HEK293 (cell line): ENCODE measurements around the gene MRTFB.

Source experiments
- EGR2 ChIP-seq: fragments of 450-650 bp; formaldehyde crosslinking; IDR thresholded peaks from 2 replicates; pipeline ENCODE4 v1.5.1; 2016; ENCODE audit warnings: low read depth, missing biosample characterization, missing genetic modification characterization
- GLI2 ChIP-seq: fragments of 450-650 bp; formaldehyde crosslinking; IDR thresholded peaks from 2 replicates; pipeline ENCODE4; 2017; ENCODE audit warnings: missing biosample characterization, missing genetic modification characterization, low read depth, borderline replicate concordance
- IKZF3 ChIP-seq: fragments of 450-650 bp; IDR thresholded peaks from 2 replicates; pipeline ENCODE4 v1.5.0; 2018; ENCODE audit warnings: missing biosample characterization, mild to moderate bottlenecking, missing genetic modification characterization, moderate library complexity
- MYNN ChIP-seq: fragments of 450-650 bp; formaldehyde crosslinking; IDR thresholded peaks from 2 replicates; pipeline ENCODE4 v1.5.1; 2016; ENCODE audit warnings: missing biosample characterization, missing genetic modification characterization, borderline replicate concordance
- SP7 ChIP-seq: fragments of 450-650 bp; formaldehyde crosslinking; IDR thresholded peaks from 2 replicates; pipeline ENCODE4 v1.5.1; 2016; ENCODE audit warnings: missing biosample characterization, missing genetic modification characterization
- ZBTB1 ChIP-seq: fragments of 450-650 bp; formaldehyde crosslinking; IDR thresholded peaks from 2 replicates; pipeline ENCODE4 v1.5.1; 2016; ENCODE audit warnings: missing biosample characterization, missing genetic modification characterization
- ZBTB48 ChIP-seq: fragments of 450-650 bp; formaldehyde crosslinking; IDR thresholded peaks from 2 replicates; pipeline ENCODE4 v1.5.1; 2016; ENCODE audit warnings: missing biosample characterization, missing genetic modification characterization
- ZEB2 ChIP-seq: fragments of 450-650 bp; formaldehyde crosslinking; IDR thresholded peaks from 2 replicates; pipeline ENCODE4 v1.5.1; 2016; ENCODE audit warnings: missing biosample characterization, missing genetic modification characterization
- ZFP37 ChIP-seq: fragments of 450-650 bp; formaldehyde crosslinking; IDR thresholded peaks from 2 replicates; pipeline ENCODE4 v1.5.1; 2016; ENCODE audit warnings: missing biosample characterization, missing genetic modification characterization
- ZNF175 ChIP-seq: fragments of 450-650 bp; formaldehyde crosslinking; IDR thresholded peaks from 2 replicates; pipeline ENCODE4 v1.5.1; 2016; ENCODE audit warnings: missing biosample characterization, missing genetic modification characterization
- ZNF223 ChIP-seq: fragments of 450-650 bp; formaldehyde crosslinking; IDR thresholded peaks from 2 replicates; pipeline ENCODE4 v1.5.1; 2016; ENCODE audit warnings: missing biosample characterization, missing genetic modification characterization
- ZNF248 ChIP-seq: fragments of 450-650 bp; formaldehyde crosslinking; IDR thresholded peaks from 2 replicates; pipeline ENCODE4 v1.5.1; 2017; ENCODE audit warnings: missing biosample characterization, missing genetic modification characterization
- ZNF292 ChIP-seq: fragments of 450-650 bp; formaldehyde crosslinking; IDR thresholded peaks from 2 replicates; pipeline ENCODE4 v1.5.1; 2016; ENCODE audit warnings: low read depth, missing biosample characterization, missing genetic modification characterization, borderline replicate concordance
- ZNF302 ChIP-seq: fragments of 450-650 bp; formaldehyde crosslinking; IDR thresholded peaks from 2 replicates; pipeline ENCODE4 v1.5.1; 2016; ENCODE audit warnings: missing biosample characterization, missing genetic modification characterization, low read depth
- ZNF416 ChIP-seq: fragments of 450-650 bp; formaldehyde crosslinking; IDR thresholded peaks from 2 replicates; pipeline ENCODE4 v1.5.1; 2016; ENCODE audit warnings: missing biosample characterization, missing genetic modification characterization
- ZNF549 ChIP-seq: fragments of 450-650 bp; IDR thresholded peaks from 2 replicates; pipeline ENCODE4 v1.5.1; 2018; ENCODE audit warnings: missing biosample characterization, missing genetic modification characterization, mild to moderate bottlenecking, inconsistent platforms, moderate library complexity
- ZNF560 ChIP-seq: fragments of 450-650 bp; formaldehyde crosslinking; IDR thresholded peaks from 2 replicates; pipeline ENCODE4 v1.5.1; 2017; ENCODE audit warnings: missing biosample characterization, missing genetic modification characterization, borderline replicate concordance
- ZNF561 ChIP-seq: fragments of 450-650 bp; IDR thresholded peaks from 2 replicates; pipeline ENCODE4 v1.5.1; 2018; ENCODE audit warnings: missing biosample characterization, missing genetic modification characterization, borderline replicate concordance
- ZNF585B ChIP-seq: fragments of 450-650 bp; formaldehyde crosslinking; IDR thresholded peaks from 2 replicates; pipeline ENCODE4 v1.5.1; 2016; ENCODE audit warnings: missing biosample characterization, missing genetic modification characterization
- ZNF600 ChIP-seq: fragments of 450-650 bp; formaldehyde crosslinking; IDR thresholded peaks from 2 replicates; pipeline ENCODE4 v1.5.1; 2016; ENCODE audit warnings: missing biosample characterization, missing genetic modification characterization
- ZNF626 ChIP-seq: fragments of 450-650 bp; sonication (Bioruptor Pico); formaldehyde crosslinking; IDR thresholded peaks from 2 replicates; pipeline ENCODE4 v1.5.1; 2018; ENCODE audit warnings: missing biosample characterization, missing genetic modification characterization, inconsistent platforms
- ZNF660 ChIP-seq: fragments of 450-650 bp; IDR thresholded peaks from 2 replicates; pipeline ENCODE4 v1.5.1; 2018; ENCODE audit warnings: missing biosample characterization, mild to moderate bottlenecking, missing genetic modification characterization
- ZNF677 ChIP-seq: fragments of 450-650 bp; IDR thresholded peaks from 2 replicates; pipeline ENCODE4 v1.5.0; 2018; ENCODE audit warnings: missing biosample characterization, mild to moderate bottlenecking, missing genetic modification characterization, moderate library complexity
- ZNF747 ChIP-seq: fragments of 450-650 bp; formaldehyde crosslinking; IDR thresholded peaks from 2 replicates; pipeline ENCODE4 v1.5.1; 2016; ENCODE audit warnings: missing biosample characterization, missing genetic modification characterization
- ZNF76 ChIP-seq: fragments of 450-650 bp; formaldehyde crosslinking; IDR thresholded peaks from 2 replicates; pipeline ENCODE4; 2016; ENCODE audit warnings: low read depth, missing biosample characterization, missing genetic modification characterization, borderline replicate concordance
- ZNF776 ChIP-seq: fragments of 450-650 bp; formaldehyde crosslinking; IDR thresholded peaks from 2 replicates; pipeline ENCODE4 v1.5.0; 2017; ENCODE audit warnings: missing biosample characterization, missing genetic modification characterization, borderline replicate concordance
- ZNF830 ChIP-seq: fragments of 450-650 bp; IDR thresholded peaks from 2 replicates; pipeline ENCODE4 v1.5.0; 2018; ENCODE audit warnings: missing biosample characterization, missing genetic modification characterization, low read depth, mild to moderate bottlenecking, moderate library complexity
- ZNF843 ChIP-seq: fragments of 450-650 bp; formaldehyde crosslinking; IDR thresholded peaks from 2 replicates; pipeline ENCODE4 v1.5.1; 2016; ENCODE audit warnings: missing biosample characterization, missing genetic modification characterization
- ZSCAN16 ChIP-seq: fragments of 450-650 bp; formaldehyde crosslinking; IDR thresholded peaks from 2 replicates; pipeline ENCODE4 v1.5.1; 2016; ENCODE audit warnings: missing biosample characterization, missing genetic modification characterization
- ZSCAN30 ChIP-seq: fragments of 450-650 bp; IDR thresholded peaks from 2 replicates; pipeline ENCODE4 v1.5.1; 2018; ENCODE audit warnings: missing biosample characterization, mild to moderate bottlenecking, missing genetic modification characterization, moderate library complexity
- TF ChIP-seq, protein P1 (sequence below): fragments of 450-650 bp; formaldehyde crosslinking; IDR thresholded peaks from 2 replicates; pipeline ENCODE4 v1.5.1; 2016; ENCODE audit warnings: missing biosample characterization, missing genetic modification characterization
- TF ChIP-seq, protein P2 (sequence below): fragments of 450-650 bp; formaldehyde crosslinking; IDR thresholded peaks from 2 replicates; pipeline ENCODE4 v1.5.1; 2016; ENCODE audit warnings: missing biosample characterization, missing genetic modification characterization
- TF ChIP-seq, protein P3 (sequence below): fragments of 450-650 bp; formaldehyde crosslinking; IDR thresholded peaks from 2 replicates; pipeline ENCODE4 v1.5.1; 2016; ENCODE audit warnings: missing biosample characterization, missing genetic modification characterization
- TF ChIP-seq, protein P4 (sequence below): fragments of 450-650 bp; formaldehyde crosslinking; IDR thresholded peaks from 2 replicates; pipeline ENCODE4 v1.5.1; 2016; ENCODE audit warnings: missing biosample characterization, missing genetic modification characterization

The MRTFB gene

DNA sequence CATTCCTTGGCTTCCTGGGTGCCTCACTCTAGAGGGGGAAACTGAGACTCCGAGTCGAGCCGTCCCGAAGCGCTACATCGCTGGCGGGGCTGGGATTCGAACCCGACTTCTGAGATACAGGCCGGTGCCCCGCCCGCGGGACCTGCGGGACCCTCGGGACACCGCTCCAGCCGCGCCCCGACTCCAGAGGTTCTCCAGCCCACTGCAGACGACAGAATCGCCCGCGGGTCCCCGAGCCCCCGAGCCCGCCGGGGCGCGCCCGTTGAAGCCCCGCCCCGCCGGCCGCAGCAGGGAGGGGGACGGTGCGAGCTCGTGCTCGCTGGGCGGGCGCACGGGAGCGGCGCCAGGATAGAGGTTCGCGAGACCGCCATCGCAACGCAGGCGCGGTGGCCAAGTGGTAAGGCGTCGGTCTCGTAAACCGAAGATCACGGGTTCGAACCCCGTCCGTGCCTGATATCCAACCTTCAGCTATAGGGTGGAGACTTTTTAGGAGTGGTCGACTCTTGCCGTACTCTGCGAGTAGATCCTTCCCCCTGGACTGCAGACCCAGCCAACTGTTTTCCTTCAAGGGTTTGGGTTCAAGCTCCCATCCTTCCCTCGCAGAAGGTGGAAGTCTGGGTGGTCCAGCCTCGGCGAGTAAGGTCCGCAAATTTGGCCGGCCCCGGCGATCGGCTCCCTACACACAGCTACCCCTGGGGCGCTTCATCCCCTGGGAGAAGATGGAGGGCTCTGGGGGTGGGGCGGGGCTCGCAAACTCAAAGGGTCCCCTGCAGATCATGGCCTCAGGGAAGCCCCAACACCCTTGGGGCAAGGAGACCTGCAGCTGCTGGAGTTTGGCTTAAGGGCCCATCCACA lies 214.6 kb downstream of the MRTFB start (continued):
- no peak for TF ChIP-seq ZNF560 (tag by site-specific recombination)
- peak; percentile 88 for TF ChIP-seq IKZF3 (tag by site-specific recombination)
- TF ChIP-seq ZBTB48 (tag by site-specific recombination): peak; percentile 89
- TF ChIP-seq ZNF175: no peak
- no peak for TF ChIP-seq ZNF830 (tag by site-specific recombination)
- TF ChIP-seq ZFP37 (tag by site-specific recombination): peak; percentile 81; the same call in 1 of the 2 replicates
- TF ChIP-seq ZNF248 (tag by site-specific recombination): no peak
- peak; percentile 92 for TF ChIP-seq ZNF600 (tag by site-specific recombination)
- no peak for TF ChIP-seq MYNN (tag by site-specific recombination)
- no peak for TF ChIP-seq EGR2 (tag by site-specific recombination)
- no peak for TF ChIP-seq ZNF776 (tag by site-specific recombination)
- TF ChIP-seq ZNF660 (tag by site-specific recombination): peak; percentile 95
- TF ChIP-seq ZNF416: no peak
- TF ChIP-seq, protein P1, sequence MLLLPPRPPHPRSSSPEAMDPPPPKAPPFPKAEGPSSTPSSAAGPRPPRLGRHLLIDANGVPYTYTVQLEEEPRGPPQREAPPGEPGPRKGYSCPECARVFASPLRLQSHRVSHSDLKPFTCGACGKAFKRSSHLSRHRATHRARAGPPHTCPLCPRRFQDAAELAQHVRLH (tag by site-specific recombination): peak; percentile 71; the same call in 1 of the 2 replicates
- no peak for TF ChIP-seq ZNF626 (tag by site-specific recombination)
- 0 out of 2 replicates have a peak, but pooled peaks have one; percentile 46 for TF ChIP-seq ZBTB1 (tag by site-specific recombination)
- TF ChIP-seq ZNF677 (tag by site-specific recombination): 0 out of 2 replicates have a peak, but pooled peaks have one; percentile 12
- peak; percentile 83 for TF ChIP-seq ZSCAN30 (tag by site-specific recombination)
- no peak for TF ChIP-seq ZNF302 (tag by site-specific recombination)
- TF ChIP-seq ZSCAN16: 0 out of 2 replicates have a peak, but pooled peaks have one; percentile 40
- TF ChIP-seq ZNF223 (tag by site-specific recombination): no peak
- TF ChIP-seq ZEB2 (tag by site-specific recombination): peak; percentile 93
- peak; percentile 82 for TF ChIP-seq SP7 (tag by site-specific recombination)
- TF ChIP-seq ZNF76 (tag by site-specific recombination): 0 out of 2 replicates have a peak, but pooled peaks have one; percentile 68
- TF ChIP-seq ZNF549 (tag by site-specific recombination): peak; percentile 29; the same call in 1 of the 2 replicates
- no peak for TF ChIP-seq ZNF747 (tag by site-specific recombination)
- peak; percentile 85 for TF ChIP-seq ZNF561 (tag by site-specific recombination)
- TF ChIP-seq, protein P2, sequence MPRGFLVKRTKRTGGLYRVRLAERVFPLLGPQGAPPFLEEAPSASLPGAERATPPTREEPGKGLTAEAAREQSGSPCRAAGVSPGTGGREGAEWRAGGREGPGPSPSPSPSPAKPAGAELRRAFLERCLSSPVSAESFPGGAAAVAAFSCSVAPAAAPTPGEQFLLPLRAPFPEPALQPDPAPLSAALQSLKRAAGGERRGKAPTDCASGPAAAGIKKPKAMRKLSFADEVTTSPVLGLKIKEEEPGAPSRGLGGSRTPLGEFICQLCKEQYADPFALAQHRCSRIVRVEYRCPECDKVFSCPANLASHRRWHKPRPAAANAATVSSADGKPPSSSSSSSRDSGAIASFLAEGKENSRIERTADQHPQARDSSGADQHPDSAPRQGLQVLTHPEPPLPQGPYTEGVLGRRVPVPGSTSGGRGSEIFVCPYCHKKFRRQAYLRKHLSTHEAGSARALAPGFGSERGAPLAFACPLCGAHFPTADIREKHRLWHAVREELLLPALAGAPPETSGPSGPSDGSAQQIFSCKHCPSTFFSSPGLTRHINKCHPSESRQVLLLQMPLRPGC (tag by site-specific recombination): peak; percentile 61; the same call in 1 of the 2 replicates
- TF ChIP-seq, protein P3, sequence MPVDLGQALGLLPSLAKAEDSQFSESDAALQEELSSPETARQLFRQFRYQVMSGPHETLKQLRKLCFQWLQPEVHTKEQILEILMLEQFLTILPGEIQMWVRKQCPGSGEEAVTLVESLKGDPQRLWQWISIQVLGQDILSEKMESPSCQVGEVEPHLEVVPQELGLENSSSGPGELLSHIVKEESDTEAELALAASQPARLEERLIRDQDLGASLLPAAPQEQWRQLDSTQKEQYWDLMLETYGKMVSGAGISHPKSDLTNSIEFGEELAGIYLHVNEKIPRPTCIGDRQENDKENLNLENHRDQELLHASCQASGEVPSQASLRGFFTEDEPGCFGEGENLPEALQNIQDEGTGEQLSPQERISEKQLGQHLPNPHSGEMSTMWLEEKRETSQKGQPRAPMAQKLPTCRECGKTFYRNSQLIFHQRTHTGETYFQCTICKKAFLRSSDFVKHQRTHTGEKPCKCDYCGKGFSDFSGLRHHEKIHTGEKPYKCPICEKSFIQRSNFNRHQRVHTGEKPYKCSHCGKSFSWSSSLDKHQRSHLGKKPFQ (tag by site-specific recombination): peak; percentile 15; the same call in 1 of the 2 replicates
- no peak for TF ChIP-seq ZNF292 (tag by site-specific recombination)
- peak; percentile 51; the same call in 1 of the 2 replicates for TF ChIP-seq ZNF843 (tag by site-specific recombination)
- TF ChIP-seq GLI2 (tag by site-specific recombination): no peak
- TF ChIP-seq, protein P4, sequence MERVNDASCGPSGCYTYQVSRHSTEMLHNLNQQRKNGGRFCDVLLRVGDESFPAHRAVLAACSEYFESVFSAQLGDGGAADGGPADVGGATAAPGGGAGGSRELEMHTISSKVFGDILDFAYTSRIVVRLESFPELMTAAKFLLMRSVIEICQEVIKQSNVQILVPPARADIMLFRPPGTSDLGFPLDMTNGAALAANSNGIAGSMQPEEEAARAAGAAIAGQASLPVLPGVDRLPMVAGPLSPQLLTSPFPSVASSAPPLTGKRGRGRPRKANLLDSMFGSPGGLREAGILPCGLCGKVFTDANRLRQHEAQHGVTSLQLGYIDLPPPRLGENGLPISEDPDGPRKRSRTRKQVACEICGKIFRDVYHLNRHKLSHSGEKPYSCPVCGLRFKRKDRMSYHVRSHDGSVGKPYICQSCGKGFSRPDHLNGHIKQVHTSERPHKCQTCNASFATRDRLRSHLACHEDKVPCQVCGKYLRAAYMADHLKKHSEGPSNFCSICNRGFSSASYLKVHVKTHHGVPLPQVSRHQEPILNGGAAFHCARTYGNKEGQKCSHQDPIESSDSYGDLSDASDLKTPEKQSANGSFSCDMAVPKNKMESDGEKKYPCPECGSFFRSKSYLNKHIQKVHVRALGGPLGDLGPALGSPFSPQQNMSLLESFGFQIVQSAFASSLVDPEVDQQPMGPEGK (tag by site-specific recombination): peak; percentile 82
- TF ChIP-seq ZNF585B: no peak
